Esophagus muscularis mucosa (tissue), 4 donors: ENCODE measurements around the gene TOR1AIP1. TPM values are rescaled to one million over a fixed set of nuclear protein-coding genes. Genes with fewer than 3 reads are reported as not detected.
"Not testable (repeated sequence)": the region's sequence is repeated elsewhere in the genome, so short reads cannot be mapped to it uniquely, and the experiment has no call there.

Experiments used
- DNase-seq: peaks from one replicate; pipeline ENCODE4 v3.0.0-alpha.2; 2017; ENCODE audit errors: extremely low spot score
- H3K27ac ChIP-seq, 4 donors: fragments of 200-600 bp; sonication (generic); replicated peaks in 1 of 4; 1 replicate in 3 of 4; 2 replicates in 1 of 4; pipeline ENCODE4 v1.5.1; 2016 to 2019; ENCODE audit warnings: mild to moderate bottlenecking in 1 of 4
- H3K27me3 ChIP-seq, 4 donors: fragments of 200-600 bp; sonication (generic); one replicate each; pipeline versions ENCODE4 v1.5.1 to v1.6.0; 2016 to 2019
- H3K36me3 ChIP-seq, 4 donors: fragments of 200-600 bp; sonication (generic); one replicate each; pipeline ENCODE4 v1.5.1; 2016 to 2019
- H3K4me1 ChIP-seq, 4 donors: fragments of 200-600 bp; sonication (generic); one replicate each; pipeline ENCODE4 v1.5.1; 2016 to 2019
- H3K4me3 ChIP-seq, 4 donors: fragments of 200-600 bp; sonication (generic); 1 replicate in 2 of 4; 2 replicates in 2 of 4; pipeline ENCODE4 v1.5.1; 2016 to 2019; ENCODE audit warnings: mild to moderate bottlenecking in 4 of 4, moderate library complexity in 1 of 4
- H3K9me3 ChIP-seq, 4 donors: fragments of 200-600 bp; sonication (generic); 1 replicate in 3 of 4; 2 replicates in 1 of 4; pipeline ENCODE4 v1.5.1; 2016 to 2019
- CTCF ChIP-seq, 3 experiments: fragments of 200-600 bp in 2 of 3; fragments of 450-650 bp in 1 of 3; sonication (generic) in 2 of 3; IDR thresholded peaks; one replicate each; pipeline ENCODE4 v1.5.1; 2017 to 2019; ENCODE audit warnings: antibody characterized with exemption in 3 of 3, mild to moderate bottlenecking in 2 of 3, moderate library complexity in 1 of 3
- EP300 ChIP-seq: sonication (generic); formaldehyde crosslinking; IDR thresholded peaks from one replicate; pipeline ENCODE4 v1.6.1; 2017; ENCODE audit warnings: antibody characterized with exemption
- POLR2A ChIP-seq: fragments of 450-650 bp; IDR thresholded peaks from one replicate; pipeline ENCODE4 v1.6.1; 2017; ENCODE audit warnings: antibody characterized with exemption, moderate library complexity, mild to moderate bottlenecking, low read depth
- POLR2AphosphoS5 ChIP-seq, 2 donors: sonication (generic); formaldehyde crosslinking; IDR thresholded peaks; one replicate each; pipeline ENCODE4 v1.6.1; 2017; ENCODE audit warnings: antibody characterized with exemption in 2 of 2
- WGBS: methylation state at CpG from one replicate; pipeline ENCODE4 v1.1.5; 2018; 5-methylcytosine and 5-hydroxymethylcytosine counted together
- intact Hi-C: fragments of 100-400 bp; cut with DNase I; formaldehyde crosslinking; loops from one replicate; pipeline ENCODE4 v1.15.1; 2023
- total RNA-seq, 4 donors: library from RNA; depleted of rRNA; stranded (reverse); fragments of >200 nt; gene quantifications; one replicate each; pipeline versions ENCODE4 v1.1.0 to v1.2.1, GENCODE V29; 2016

Gene TOR1AIP1
- total RNA-seq, 4 donors from 2014 or later, result 114 to 145 (median 126) TPM

DNA sequence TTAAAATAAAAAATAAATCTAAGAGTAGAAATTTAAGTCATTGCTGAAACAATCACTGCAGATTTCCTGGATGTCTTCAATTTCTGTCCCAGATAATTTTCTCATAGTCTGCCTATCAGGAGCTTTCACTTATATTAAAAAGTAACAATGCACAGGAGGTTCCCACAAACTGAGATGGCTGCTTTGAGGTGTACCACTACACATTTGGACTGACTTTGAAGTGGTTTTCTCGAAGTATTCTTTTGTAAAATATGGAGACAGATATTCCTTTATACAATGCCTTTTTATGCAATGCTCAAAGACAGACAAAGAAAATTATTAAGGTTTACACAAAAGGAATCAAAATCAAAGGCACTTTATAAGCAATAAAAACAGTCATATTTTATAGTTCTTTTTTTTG, 29.0 kb upstream of the TOR1AIP1 start:
- no peaks in the 10 kb centered on the region for H3K4me1 ChIP-seq
- TF ChIP-seq CTCF (IDR thresholded peaks at IDR 0.05) (no peak), EP300 (no peak), POLR2AphosphoS5 (IDR thresholded peaks at IDR 0.05) (no peak), POLR2A (no peak)
- no peak overlapping the region for H3K27ac ChIP-seq
- peaks cover 38 to 84% (median 57%) of the 10 kb centered on the region in 4 donors for H3K36me3 ChIP-seq
- DNase-seq, result no peak
- intact Hi-C loops, result no loop called here
- no peaks in the 10 kb centered on the region for H3K9me3 ChIP-seq
- WGBS, result 93% methylated on average over 1 of the region's 1 CpG
- no peaks in the 10 kb centered on the region for H3K27me3 ChIP-seq
- H3K4me3 ChIP-seq, result no peak overlapping the region

DNA sequence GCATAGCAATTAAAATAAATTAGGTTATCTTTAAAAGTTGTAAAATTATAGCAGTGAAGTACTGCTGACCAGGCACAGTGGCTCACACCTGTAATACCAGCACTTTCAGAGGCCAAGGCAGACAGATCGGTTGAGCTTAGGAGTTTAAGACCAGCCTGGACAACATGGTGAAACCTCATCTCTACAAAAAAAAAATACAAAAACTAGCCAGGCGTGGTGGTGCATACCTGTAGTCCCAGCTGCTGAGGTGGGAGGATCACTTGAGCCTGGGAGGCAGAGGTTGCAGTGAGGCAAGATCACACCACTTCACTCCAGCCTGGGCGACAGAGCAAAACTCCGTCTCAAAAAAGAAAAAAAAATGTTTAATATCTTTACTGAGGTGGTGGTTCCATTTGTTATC, 26.3 kb upstream of the TOR1AIP1 start:
- peaks cover 17 to 60% (median 34%) of the 10 kb centered on the region in 4 donors for H3K36me3 ChIP-seq
- DNase-seq, H3K4me3 ChIP-seq, intact Hi-C loops, H3K4me1 ChIP-seq, H3K27me3 ChIP-seq, H3K9me3 ChIP-seq, H3K27ac ChIP-seq: not testable (repeated sequence)
- 95% methylated on average over 4 of the region's 4 CpGs for WGBS

DNA sequence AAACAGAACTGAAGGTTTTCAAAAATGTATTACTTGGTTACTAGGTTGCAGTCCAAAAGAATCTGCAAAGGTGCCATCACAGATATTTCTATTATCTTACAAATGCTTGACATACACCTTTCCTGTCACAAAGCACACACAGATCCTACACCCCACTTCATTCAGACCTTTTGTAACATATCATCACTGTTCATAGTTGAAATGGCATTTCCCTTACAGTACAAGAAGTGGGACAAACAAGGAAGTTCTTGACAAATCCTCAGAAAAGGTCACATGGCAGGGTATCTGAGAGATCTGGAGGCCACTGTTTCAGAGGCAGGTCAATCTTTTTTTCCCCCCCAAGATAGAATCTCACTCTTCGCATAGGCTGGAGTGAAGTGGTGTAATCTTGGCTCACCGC, 25.8 kb upstream of the TOR1AIP1 start:
- no peak overlapping the region for H3K27ac ChIP-seq
- H3K36me3 ChIP-seq, result peaks cover 12 to 57% (median 29%) of the 10 kb centered on the region in 4 donors
- intact Hi-C loops, result no loop called here
- no peaks in the 10 kb centered on the region for H3K27me3 ChIP-seq
- no peaks in the 10 kb centered on the region for H3K4me1 ChIP-seq
- DNase-seq, result no peak
- H3K4me3 ChIP-seq, result no peak overlapping the region
- no peak for TF ChIP-seq EP300
- no peak for TF ChIP-seq POLR2AphosphoS5 (IDR thresholded peaks at IDR 0.05)
- TF ChIP-seq CTCF (IDR thresholded peaks at IDR 0.05), result no peak
- no peak for TF ChIP-seq POLR2A
- no peaks in the 10 kb centered on the region for H3K9me3 ChIP-seq
- 94% methylated on average over 2 of the region's 2 CpGs for WGBS

DNA sequence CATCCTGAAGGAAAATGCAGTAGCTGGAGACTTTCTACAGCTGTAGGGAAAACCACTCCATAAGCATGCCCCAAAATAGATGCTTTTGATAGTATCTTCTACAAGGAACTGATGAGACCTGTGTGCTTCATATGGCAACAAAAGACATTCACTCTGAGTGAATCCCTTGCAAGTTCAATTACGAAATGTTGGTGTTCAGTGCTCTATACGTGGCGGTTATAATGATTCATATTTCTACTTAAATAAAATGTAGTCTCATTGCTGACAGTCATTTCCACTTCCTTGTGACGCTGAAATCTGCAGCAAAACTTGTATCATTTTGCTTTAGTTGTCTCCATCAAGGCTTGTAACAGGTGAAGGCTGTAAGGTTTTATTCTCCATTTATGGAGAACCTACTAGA, 25.1 kb upstream of the TOR1AIP1 start:
- Histone ChIP-seq H3K4me3 (no peak overlapping the region), H3K4me1 (no peaks in the 10 kb centered on the region), H3K27ac (no peak overlapping the region), H3K27me3 (no peaks in the 10 kb centered on the region), H3K9me3 (no peaks in the 10 kb centered on the region), H3K36me3 (peaks cover 8 to 50% (median 28%) of the 10 kb centered on the region in 4 donors)
- DNase-seq, result no peak
- TF ChIP-seq POLR2AphosphoS5 (IDR thresholded peaks at IDR 0.05) (no peak), POLR2A (no peak), CTCF (IDR thresholded peaks at IDR 0.05) (no peak), EP300 (no peak)
- intact Hi-C loops, result no loop called here
- 86% methylated on average over 4 of the region's 4 CpGs for WGBS

- 80% methylated on average over 3 of the region's 3 CpGs for WGBS
- intact Hi-C loops, result no loop called here
- Histone ChIP-seq H3K4me1 (no peaks in the 10 kb centered on the region), H3K36me3 (peaks cover 7 to 68% (median 43%) of the 10 kb centered on the region in 4 donors), H3K27me3 (no peaks in the 10 kb centered on the region), H3K27ac (no peak overlapping the region), H3K9me3 (no peaks in the 10 kb centered on the region), H3K4me3 (no peak overlapping the region)
- no peak for DNase-seq
- no peak for TF ChIP-seq POLR2AphosphoS5 (IDR thresholded peaks at IDR 0.05)
- no peak for TF ChIP-seq POLR2A
- TF ChIP-seq EP300, result no peak
Measured at GRCh38 chr1:179860652-179861051, 21.4 kb upstream of the TOR1AIP1 start.

- Histone ChIP-seq H3K27ac (no peak overlapping the region), H3K27me3 (no peaks in the 10 kb centered on the region), H3K4me3 (no peak overlapping the region), H3K4me1 (peaks cover 0 to 7% (median 6%) of the 10 kb centered on the region in 4 donors), H3K9me3 (no peaks in the 10 kb centered on the region), H3K36me3 (peaks cover 5 to 80% (median 48%) of the 10 kb centered on the region in 4 donors)
- 92% methylated on average over 6 of the region's 6 CpGs for WGBS
- no peak for TF ChIP-seq POLR2AphosphoS5 (IDR thresholded peaks at IDR 0.05)
- TF ChIP-seq CTCF (IDR thresholded peaks at IDR 0.05), result no peak
- no peak for TF ChIP-seq EP300
- no peak for TF ChIP-seq POLR2A
- intact Hi-C loops, result no loop called here
- no peak for DNase-seq
Measured at GRCh38 chr1:179865377-179865776, 16.7 kb upstream of the TOR1AIP1 start.
